Measurements from ENCODE around the gene RBM11. TPM values are rescaled to one million over a fixed set of nuclear protein-coding genes. Genes with fewer than 3 reads are reported as not detected.
A peak's percentile ranks its signal among the peaks of the same experiment; 100 is the strongest.

Gene RBM11
- total RNA-seq, 1 donor = not detected

DNA sequence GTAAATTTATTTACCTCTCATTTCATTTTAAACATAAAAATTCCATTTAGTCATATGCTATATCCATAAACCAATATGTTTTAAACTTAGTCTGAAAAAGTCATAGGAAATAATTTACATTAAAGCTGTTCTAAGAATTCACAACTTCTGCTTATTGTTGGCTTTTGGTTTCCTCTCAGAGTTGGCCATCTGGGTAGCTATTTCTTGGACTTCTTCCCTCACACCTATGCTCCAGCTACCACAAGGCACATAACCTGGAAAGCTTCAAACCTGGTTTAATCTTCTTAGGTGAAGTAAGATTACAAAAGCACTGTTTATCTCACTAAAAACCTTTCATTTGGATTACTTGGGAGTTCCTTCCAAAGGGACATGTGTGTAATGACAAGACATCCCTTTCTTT is 29.8 kb downstream of the RBM11 start:
- TF ChIP-seq, protein P1, sequence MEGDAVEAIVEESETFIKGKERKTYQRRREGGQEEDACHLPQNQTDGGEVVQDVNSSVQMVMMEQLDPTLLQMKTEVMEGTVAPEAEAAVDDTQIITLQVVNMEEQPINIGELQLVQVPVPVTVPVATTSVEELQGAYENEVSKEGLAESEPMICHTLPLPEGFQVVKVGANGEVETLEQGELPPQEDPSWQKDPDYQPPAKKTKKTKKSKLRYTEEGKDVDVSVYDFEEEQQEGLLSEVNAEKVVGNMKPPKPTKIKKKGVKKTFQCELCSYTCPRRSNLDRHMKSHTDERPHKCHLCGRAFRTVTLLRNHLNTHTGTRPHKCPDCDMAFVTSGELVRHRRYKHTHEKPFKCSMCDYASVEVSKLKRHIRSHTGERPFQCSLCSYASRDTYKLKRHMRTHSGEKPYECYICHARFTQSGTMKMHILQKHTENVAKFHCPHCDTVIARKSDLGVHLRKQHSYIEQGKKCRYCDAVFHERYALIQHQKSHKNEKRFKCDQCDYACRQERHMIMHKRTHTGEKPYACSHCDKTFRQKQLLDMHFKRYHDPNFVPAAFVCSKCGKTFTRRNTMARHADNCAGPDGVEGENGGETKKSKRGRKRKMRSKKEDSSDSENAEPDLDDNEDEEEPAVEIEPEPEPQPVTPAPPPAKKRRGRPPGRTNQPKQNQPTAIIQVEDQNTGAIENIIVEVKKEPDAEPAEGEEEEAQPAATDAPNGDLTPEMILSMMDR (IDR thresholded peaks at IDR 0.05; ENCODE audit: insufficient read depth, low read length) = no peak
- H3K4me3 ChIP-seq (ENCODE audit: low read depth, low read length) = no peak overlapping the region

DNA sequence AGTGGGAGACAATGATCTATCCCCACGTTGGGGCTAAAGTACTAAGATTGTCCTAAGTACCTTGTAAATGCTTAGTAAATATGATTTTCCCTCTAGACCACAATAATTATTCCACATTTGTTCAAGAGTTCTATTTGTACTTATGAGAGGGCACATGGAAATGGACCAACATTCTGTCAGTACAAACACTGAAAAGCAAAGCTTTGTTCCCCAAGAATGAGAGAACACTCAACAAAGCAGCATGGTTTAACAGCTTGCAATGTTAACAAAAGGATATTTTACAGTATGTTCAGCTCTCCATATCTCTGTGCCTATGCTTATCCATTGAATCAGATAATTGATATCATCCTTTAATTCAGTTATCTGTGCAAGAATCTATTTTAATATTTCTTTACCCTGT is 35.4 kb downstream of the RBM11 start:
- no peak overlapping the region for H3K4me3 ChIP-seq (ENCODE audit: low read depth, low read length)
- no peak for DNase-seq (ENCODE audit: low read depth)
- TF ChIP-seq, protein P1 (IDR thresholded peaks at IDR 0.05; ENCODE audit: insufficient read depth, low read length) = no peak

More for the DNA sequence above, 29.8 kb downstream of the RBM11 start:
- no peak for DNase-seq (ENCODE audit: low read depth)

DNA sequence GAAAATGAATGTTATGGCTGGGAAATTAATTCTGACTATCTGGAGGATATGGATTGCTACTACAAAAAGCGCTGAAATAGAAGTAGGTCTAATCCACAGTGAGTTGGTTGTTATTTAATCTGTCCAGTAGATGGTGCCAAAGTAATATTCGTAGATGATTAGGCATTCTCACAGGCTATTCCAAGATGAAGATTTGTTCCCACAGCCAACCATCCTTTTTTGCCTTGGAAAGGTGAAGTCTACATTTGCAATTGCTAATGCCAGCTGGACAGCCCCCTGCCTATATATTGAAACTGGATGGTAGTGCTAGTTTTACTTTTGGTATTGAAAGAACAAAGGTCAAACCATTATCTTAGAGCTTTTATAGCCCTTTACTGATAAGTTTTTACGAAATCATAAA is 43.8 kb downstream of the RBM11 start:
- peak; percentile 60 for DNase-seq (ENCODE audit: low read depth)
- H3K4me3 ChIP-seq (ENCODE audit: low read depth, low read length) = no peak overlapping the region
- TF ChIP-seq, protein P1 (IDR thresholded peaks at IDR 0.05; ENCODE audit: insufficient read depth, low read length) = peak; percentile 47

DNA sequence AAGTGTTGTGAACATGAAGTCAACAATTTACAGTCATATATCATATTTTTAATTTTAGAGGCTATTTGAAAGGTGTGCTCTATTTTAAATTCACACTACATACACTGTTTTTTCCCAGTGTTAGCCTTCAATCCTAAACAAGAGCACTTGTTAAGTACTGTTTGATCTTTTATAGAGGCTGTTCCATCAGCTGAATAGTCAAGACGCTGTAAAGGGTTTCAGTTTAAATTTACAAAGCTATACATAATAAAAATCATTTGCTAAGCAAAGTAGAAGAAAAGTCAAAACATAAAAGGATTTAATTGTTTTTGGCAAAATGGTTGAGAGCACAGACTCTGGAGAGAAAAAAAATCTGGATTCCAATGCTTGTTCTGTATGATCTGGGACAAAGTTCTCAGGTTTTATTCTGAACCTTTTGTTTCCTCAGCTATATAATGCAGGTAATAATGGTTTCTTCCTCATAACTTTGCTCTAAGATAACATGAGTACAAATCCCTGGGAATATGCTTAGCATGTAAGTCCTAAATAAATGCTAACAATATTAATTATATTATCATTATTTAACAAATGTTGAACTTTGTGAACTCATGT is 44.3 kb downstream of the RBM11 start:
- TF ChIP-seq, protein P1 (IDR thresholded peaks at IDR 0.05; ENCODE audit: insufficient read depth, low read length) = no peak
- no peak for DNase-seq (ENCODE audit: low read depth)
- H3K4me3 ChIP-seq (ENCODE audit: low read depth, low read length) = no peak overlapping the region

DNA sequence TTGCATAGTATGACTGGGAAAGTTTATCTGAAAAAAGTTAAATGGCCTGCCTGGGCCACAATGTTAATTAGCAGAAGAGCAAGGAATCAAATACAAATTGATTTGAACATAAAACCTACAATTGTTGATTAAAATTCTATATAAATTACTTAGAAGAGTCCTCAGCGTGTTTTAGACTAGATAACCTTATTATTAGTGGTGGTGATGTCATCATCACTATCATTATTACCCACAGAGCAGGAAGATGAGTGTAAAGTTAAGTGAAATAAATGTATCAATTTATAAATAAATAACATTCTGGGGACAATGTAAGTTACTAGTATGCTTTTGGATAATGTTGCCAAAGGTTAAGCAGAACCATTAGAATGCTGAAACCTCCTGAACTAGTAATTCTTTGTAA is 46.1 kb downstream of the RBM11 start:
- no peak for DNase-seq (ENCODE audit: low read depth)
- no peak overlapping the region for H3K4me3 ChIP-seq (ENCODE audit: low read depth, low read length)
- TF ChIP-seq, protein P1 (IDR thresholded peaks at IDR 0.05; ENCODE audit: insufficient read depth, low read length) = no peak

DNA sequence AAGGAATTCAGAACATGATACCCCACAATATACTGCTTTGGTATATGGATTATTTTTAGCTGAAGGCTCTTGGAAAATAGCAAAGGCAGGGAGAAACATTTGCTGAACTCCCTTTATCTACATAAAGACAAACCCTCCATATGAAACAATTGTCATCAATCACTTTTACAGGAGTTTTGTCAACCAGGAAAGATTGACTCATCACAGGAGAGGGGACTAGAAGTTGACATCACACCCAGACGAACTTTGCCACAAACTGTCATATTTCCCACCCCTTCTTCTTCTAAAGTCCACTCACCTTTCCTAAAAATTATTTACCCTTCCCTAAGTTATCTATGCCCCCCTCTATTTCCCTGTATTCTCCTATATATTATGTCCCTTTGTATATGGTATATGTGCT is 47.9 kb downstream of the RBM11 start:
- TF ChIP-seq, protein P1 (IDR thresholded peaks at IDR 0.05; ENCODE audit: insufficient read depth, low read length) = no peak
- no peak overlapping the region for H3K4me3 ChIP-seq (ENCODE audit: low read depth, low read length)
- no peak for DNase-seq (ENCODE audit: low read depth)

DNA sequence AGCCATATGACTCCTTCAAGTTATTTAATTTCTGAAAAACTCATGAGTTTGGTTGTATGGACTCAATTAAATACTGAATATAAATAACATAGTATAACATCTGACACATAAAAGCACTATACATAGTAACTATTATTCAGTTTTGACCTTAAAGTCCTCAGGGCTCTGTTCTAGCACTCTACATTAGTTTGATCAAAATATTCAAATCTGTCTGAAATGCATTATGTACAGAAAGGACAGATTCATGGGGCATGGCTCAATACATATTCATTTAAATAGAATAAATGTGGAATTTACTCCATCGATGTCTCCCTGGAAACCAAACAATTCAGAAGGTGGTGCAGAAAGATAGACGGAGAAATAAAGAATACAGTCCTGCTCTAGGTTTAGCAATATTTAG is 49.1 kb downstream of the RBM11 start:
- no peak for DNase-seq (ENCODE audit: low read depth)
- H3K4me3 ChIP-seq (ENCODE audit: low read depth, low read length) = no peak overlapping the region
- TF ChIP-seq, protein P1 (IDR thresholded peaks at IDR 0.05; ENCODE audit: insufficient read depth, low read length) = no peak
